WERI-Rb-1 (cell line): Measurements from ENCODE around the gene DBN1.

Source experiments
- DNase-seq: peaks from one replicate; pipeline ENCODE4 v3.0.0-alpha.2; 2020
- H3K27ac ChIP-seq: fragments of 250-450 bp; sonication (Bioruptor Pico); 2 replicates; pipeline ENCODE4 v1.5.1; 2020; ENCODE audit warnings: mild to moderate bottlenecking, moderate library complexity
- H3K27me3 ChIP-seq: fragments of 250-450 bp; sonication (Bioruptor Pico); 2 replicates; pipeline ENCODE4 v1.5.1; 2021; ENCODE audit warnings: mild to moderate bottlenecking, low read depth, moderate library complexity; ENCODE audit not compliant: insufficient read depth, severe bottlenecking
- H3K36me3 ChIP-seq: fragments of 250-450 bp; sonication (Bioruptor Pico); 2 replicates; pipeline ENCODE4 v1.5.1; 2020; ENCODE audit warnings: mild to moderate bottlenecking, moderate library complexity
- H3K4me3 ChIP-seq: 2 replicates; pipeline ENCODE4 v1.5.1; 2011; ENCODE audit warnings: low read depth, mild to moderate bottlenecking, control low read depth, low read length
- H3K9me3 ChIP-seq: fragments of 250-450 bp; sonication (Bioruptor Pico); 2 replicates; pipeline ENCODE4 v1.5.1; 2021; ENCODE audit warnings: mild to moderate bottlenecking, moderate library complexity; ENCODE audit not compliant: severe bottlenecking
- CTCF ChIP-seq: IDR thresholded peaks from 2 replicates; pipeline ENCODE4 v1.5.1; 2011; ENCODE audit warnings: low read depth, mild to moderate bottlenecking, control low read depth, inconsistent platforms, low read length

Gene DBN1

DNA sequence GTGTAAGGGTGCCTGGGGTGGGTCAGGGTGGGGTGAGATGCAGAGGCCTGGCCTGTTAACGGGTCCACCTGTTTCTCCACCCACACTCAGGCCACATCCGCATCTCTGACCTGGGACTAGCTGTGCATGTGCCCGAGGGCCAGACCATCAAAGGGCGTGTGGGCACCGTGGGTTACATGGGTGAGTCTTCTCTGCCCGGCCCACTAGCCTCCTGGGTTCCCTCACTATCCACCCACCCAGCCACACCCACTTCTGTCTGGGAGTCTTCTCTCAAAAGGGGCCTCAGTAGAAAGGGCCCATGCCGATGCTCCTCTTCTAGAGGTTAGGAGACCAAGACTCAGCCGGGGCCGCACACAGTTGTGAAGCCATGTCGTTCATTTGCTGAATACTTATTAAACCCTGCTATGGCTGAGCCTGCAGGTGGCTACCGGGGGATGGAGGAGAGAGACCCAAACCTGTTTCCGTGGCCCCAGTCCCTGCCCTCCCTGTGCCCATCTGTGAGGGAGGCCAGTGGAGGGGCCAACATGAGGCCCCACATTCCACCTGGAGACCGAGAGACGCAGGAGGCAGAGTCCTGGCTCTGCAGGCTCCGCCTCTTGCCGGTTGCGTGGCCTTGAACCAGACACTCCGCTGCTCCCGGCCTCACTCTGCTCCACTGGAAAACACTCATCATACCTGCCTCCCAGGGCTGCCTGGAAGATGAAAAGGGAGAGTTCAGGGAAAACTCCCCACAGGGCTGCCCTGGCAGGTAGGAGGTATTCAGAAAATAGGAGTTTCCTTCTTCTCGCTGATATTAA is 38.3 kb downstream of the DBN1 start:
- Histone ChIP-seq H3K9me3 (no peaks in the 10 kb centered on the region), H3K27me3 (no peaks in the 10 kb centered on the region), H3K36me3 (peaks cover 3% of the 10 kb centered on the region; the same call in 1 of the 2 replicates), H3K27ac (no peak overlapping the region), H3K4me3 (no peak overlapping the region)
- no peak for TF ChIP-seq CTCF
- DNase-seq, result no peak

- Histone ChIP-seq H3K27ac (no peak overlapping the region), H3K9me3 (no peaks in the 10 kb centered on the region), H3K4me3 (no peak overlapping the region), H3K27me3 (no peaks in the 10 kb centered on the region), H3K36me3 (peaks cover 3% of the 10 kb centered on the region; the same call in 1 of the 2 replicates)
- DNase-seq, result no peak
- no peak for TF ChIP-seq CTCF
Observed at GRCh38 chr5:177434437-177434836, 39.0 kb downstream of the DBN1 start.

GRCh38 chr5:177433658-177434217 is 39.7 kb downstream of the DBN1 start:
- DNase-seq, result no peak
- Histone ChIP-seq H3K27ac (no peak overlapping the region), H3K4me3 (no peak overlapping the region), H3K27me3 (no peaks in the 10 kb centered on the region), H3K36me3 (peaks cover 3% of the 10 kb centered on the region; the same call in 1 of the 2 replicates), H3K9me3 (no peaks in the 10 kb centered on the region)
- TF ChIP-seq CTCF, result no peak

DNA sequence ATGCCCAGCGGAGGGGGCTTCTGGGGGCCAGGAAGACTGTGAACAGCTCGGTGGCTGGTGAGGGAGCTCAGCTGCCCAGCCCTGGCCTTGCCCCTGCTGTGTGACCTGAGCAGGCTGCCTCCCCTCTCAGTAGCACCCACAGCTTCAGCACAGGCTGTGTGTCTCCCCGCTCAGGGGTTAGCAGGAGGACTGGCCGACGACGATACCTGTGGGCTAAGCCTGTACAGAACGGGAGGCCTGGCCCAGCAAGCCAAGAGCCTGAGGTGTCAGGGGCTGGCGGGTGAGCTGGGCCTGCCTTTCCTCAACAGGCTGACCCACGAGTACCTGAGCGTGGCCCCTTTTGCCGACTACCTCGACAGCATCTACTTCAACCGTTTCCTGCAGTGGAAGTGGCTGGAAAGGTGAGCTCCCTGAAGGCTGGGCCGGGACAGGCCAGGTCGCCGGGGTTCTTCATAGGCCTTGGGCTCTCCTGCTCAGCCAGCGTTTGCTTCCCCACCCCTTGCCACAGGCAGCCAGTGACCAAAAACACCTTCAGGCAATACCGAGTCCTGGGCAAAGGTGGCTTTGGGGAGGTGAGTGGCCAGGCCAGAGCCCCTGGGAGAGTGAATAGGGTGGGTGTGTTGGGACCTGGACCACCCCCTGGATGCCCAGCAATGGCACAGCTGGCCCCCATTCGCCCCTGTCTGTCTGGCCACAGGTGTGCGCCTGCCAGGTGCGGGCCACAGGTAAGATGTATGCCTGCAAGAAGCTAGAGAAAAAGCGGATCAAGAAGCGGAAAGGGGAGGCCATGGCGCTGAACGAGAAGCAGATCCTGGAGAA is 40.4 kb downstream of the DBN1 start:
- DNase-seq, result no peak
- TF ChIP-seq CTCF, result no peak
- Histone ChIP-seq H3K27ac (no peak overlapping the region), H3K36me3 (peaks cover 3% of the 10 kb centered on the region; the same call in 1 of the 2 replicates), H3K27me3 (no peaks in the 10 kb centered on the region), H3K4me3 (no peak overlapping the region), H3K9me3 (no peaks in the 10 kb centered on the region)

DNA sequence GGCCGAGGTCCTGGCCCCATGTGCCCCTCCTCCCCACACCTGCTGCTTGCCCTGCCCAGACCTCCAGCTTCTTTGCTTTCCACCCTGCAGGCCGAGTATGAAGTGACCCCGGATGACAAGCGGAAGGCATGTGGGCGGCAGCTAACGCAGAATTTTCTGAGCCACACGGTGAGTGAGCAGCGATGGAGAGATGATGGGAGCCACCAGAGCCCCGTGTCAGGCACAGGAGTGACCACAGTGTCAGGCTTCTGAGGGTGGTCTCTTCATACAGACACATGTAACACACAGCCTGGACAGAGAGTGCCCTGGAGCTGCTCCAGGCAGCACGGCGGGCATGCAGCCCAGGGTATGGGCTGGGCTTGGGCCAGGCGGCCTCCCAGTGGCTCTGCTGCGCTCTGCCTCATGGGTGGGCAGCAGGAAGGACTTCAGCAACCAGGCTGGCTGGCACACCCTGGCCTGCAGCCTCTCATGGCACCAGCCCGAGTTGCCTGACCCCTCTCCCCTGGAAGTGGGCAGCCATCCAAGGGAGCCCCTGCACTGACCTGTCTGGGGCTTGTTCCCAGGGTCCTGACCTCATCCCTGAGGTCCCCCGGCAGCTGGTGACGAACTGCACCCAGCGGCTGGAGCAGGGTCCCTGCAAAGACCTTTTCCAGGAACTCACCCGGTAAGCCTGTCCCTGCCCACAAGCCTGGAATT is 41.1 kb downstream of the DBN1 start:
- DNase-seq, result no peak
- Histone ChIP-seq H3K4me3 (no peak overlapping the region), H3K9me3 (no peaks in the 10 kb centered on the region), H3K36me3 (peaks cover 3% of the 10 kb centered on the region; the same call in 1 of the 2 replicates), H3K27me3 (no peaks in the 10 kb centered on the region), H3K27ac (no peak overlapping the region)
- TF ChIP-seq CTCF, result no peak
